ENCODE data around the gene GTF2A1. TPM values are rescaled to one million over a fixed set of nuclear protein-coding genes. Genes with fewer than 3 reads are reported as not detected.

Gene GTF2A1
- total RNA-seq, 1 donor from 2014 or later: 19.7 TPM

DNA sequence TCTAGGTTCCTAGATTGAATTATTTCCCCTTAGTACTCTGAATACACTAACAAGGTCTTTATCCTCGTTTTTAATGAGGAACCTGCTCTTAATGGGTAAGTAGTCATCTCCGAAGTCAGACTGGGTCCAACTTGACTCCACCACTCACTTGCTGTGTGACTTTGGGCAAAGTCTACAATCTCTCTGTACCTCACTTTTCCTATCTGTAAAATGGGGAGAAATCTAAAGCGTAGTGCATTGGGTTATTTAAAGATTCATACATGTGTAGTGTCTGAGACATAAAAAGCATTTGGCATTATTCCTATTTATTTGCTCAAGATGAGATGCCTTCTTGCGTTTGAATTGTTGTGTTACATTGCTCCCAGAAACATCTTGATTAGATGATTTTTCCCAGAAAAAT lies 51.5 kb downstream of the GTF2A1 start:
- H3K27me3 ChIP-seq (ENCODE audit: control insufficient read depth, insufficient read depth, low read length): no peaks in the 10 kb centered on the region
- no peak overlapping the region for H3K4me3 ChIP-seq (ENCODE audit: low read depth, low read length)
- H3K36me3 ChIP-seq (ENCODE audit: control insufficient read depth, insufficient read depth, low read length): no peaks in the 10 kb centered on the region
- DNase-seq (ENCODE audit: low read depth) (no peak), FAIRE-seq (no peak)
- TF ChIP-seq, protein P1, sequence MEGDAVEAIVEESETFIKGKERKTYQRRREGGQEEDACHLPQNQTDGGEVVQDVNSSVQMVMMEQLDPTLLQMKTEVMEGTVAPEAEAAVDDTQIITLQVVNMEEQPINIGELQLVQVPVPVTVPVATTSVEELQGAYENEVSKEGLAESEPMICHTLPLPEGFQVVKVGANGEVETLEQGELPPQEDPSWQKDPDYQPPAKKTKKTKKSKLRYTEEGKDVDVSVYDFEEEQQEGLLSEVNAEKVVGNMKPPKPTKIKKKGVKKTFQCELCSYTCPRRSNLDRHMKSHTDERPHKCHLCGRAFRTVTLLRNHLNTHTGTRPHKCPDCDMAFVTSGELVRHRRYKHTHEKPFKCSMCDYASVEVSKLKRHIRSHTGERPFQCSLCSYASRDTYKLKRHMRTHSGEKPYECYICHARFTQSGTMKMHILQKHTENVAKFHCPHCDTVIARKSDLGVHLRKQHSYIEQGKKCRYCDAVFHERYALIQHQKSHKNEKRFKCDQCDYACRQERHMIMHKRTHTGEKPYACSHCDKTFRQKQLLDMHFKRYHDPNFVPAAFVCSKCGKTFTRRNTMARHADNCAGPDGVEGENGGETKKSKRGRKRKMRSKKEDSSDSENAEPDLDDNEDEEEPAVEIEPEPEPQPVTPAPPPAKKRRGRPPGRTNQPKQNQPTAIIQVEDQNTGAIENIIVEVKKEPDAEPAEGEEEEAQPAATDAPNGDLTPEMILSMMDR (IDR thresholded peaks at IDR 0.05; ENCODE audit: insufficient read depth, low read length, severe bottlenecking): no peak

DNA sequence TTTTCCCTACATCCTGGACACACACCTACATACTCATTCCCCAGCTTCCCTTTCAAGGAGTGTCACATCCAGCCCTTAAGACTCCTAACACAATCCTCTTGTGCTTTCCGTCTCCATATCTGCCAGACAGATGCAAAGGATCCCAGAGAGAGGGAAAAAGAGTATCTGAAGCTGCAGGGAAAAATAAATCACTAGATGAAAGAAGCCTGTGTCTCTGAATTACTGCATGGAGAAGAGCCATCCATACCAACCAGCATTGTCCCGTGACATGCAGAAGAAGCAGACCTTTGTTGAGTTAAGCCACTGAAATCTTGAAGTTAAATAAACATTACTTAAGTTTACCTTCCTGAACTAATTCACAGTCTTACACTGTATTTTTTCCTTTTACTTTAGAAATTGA lies 54.6 kb downstream of the GTF2A1 start:
- no peak overlapping the region for H3K4me3 ChIP-seq (ENCODE audit: low read depth, low read length)
- no peaks in the 10 kb centered on the region for H3K36me3 ChIP-seq (ENCODE audit: control insufficient read depth, insufficient read depth, low read length)
- no peaks in the 10 kb centered on the region for H3K27me3 ChIP-seq (ENCODE audit: control insufficient read depth, insufficient read depth, low read length)
- FAIRE-seq (no peak), DNase-seq (ENCODE audit: low read depth) (no peak)
- TF ChIP-seq, protein P1 (IDR thresholded peaks at IDR 0.05; ENCODE audit: insufficient read depth, low read length, severe bottlenecking): no peak

DNA sequence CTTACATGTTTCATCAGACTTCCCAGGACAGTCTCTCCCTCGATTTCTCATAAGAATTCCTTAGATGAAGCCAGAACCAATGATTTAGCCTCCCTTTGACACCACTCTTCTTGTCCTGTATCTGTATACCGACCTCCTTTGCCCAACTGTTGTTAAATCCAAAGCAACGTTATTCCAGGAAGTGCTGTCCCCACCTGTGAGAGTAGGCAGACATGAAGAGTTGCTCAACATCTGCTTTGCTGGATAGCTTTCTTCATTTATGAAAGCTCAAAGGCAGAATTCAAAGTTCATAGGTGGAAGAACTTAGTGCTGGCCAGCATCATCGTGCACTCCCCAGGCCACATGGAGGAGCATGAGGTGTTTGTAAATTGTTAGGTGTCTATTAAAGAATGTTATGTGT lies 55.6 kb downstream of the GTF2A1 start:
- TF ChIP-seq, protein P1 (IDR thresholded peaks at IDR 0.05; ENCODE audit: insufficient read depth, low read length, severe bottlenecking): no peak
- no peak for DNase-seq (ENCODE audit: low read depth)

DNA sequence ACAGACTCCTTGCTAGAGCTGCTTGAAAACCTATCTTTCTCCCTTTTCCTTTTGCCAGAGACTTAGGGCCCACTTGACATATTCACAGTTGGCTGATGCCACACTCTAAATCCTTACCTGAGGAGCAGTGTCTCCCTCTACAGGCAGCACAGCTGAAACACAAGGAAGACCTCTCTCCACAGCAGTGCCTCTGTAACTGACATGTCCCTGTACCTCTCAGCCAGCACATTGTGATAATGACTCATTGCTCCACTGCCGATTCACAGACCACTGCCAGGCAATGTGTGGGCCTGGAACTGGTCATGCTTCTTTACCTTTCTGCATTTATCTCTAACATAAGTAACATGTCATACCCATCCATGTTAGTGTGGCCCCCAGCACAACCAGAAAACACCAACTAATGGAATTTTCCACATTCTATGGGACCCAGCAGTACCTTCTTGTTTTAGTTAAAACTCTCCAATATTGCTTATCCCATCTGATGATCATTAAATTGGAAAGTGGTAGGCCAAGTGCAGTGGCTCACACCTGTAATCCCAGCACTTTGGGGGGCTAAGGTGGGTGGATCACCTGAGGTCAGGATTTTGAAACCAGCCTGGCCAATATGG lies 56.5 kb downstream of the GTF2A1 start:
- DNase-seq (ENCODE audit: low read depth) (peak; percentile 94), FAIRE-seq (peak; percentile 96)
- Histone ChIP-seq H3K27me3 (ENCODE audit: control insufficient read depth, insufficient read depth, low read length) (no peaks in the 10 kb centered on the region), H3K36me3 (ENCODE audit: control insufficient read depth, insufficient read depth, low read length) (no peaks in the 10 kb centered on the region), H3K4me3 (ENCODE audit: low read depth, low read length) (no peak overlapping the region)
- TF ChIP-seq, protein P1 (IDR thresholded peaks at IDR 0.05; ENCODE audit: insufficient read depth, low read length, severe bottlenecking): peak; percentile 81

More for the DNA sequence above, 55.6 kb downstream of the GTF2A1 start:
- no peak for FAIRE-seq
- H3K4me3 ChIP-seq (ENCODE audit: low read depth, low read length): no peak overlapping the region
- H3K36me3 ChIP-seq (ENCODE audit: control insufficient read depth, insufficient read depth, low read length): no peaks in the 10 kb centered on the region
- no peaks in the 10 kb centered on the region for H3K27me3 ChIP-seq (ENCODE audit: control insufficient read depth, insufficient read depth, low read length)

DNA sequence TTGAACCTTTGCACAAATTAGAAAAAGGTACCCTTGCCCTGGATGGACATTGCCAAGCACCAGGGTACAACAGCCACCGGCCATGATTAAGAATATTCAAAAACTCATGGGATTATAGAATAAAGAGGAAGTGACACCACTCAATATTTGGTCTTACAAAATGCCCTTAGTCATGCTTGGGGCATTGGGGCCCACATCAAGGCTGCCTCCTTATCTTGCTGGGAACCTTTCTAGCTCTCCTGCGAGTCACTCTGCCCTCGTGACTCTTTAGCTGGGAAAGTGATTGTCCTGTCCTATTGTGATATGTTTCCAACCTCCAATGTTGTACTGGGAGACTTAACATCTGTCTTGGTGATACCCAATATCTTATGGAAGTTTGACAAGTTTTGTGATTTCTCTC lies 57.8 kb downstream of the GTF2A1 start:
- TF ChIP-seq, protein P1 (IDR thresholded peaks at IDR 0.05; ENCODE audit: insufficient read depth, low read length, severe bottlenecking): no peak
- no peaks in the 10 kb centered on the region for H3K27me3 ChIP-seq (ENCODE audit: control insufficient read depth, insufficient read depth, low read length)
- FAIRE-seq (no peak), DNase-seq (ENCODE audit: low read depth) (peak; percentile 72)
- H3K36me3 ChIP-seq (ENCODE audit: control insufficient read depth, insufficient read depth, low read length): no peaks in the 10 kb centered on the region
- no peak overlapping the region for H3K4me3 ChIP-seq (ENCODE audit: low read depth, low read length)

DNA sequence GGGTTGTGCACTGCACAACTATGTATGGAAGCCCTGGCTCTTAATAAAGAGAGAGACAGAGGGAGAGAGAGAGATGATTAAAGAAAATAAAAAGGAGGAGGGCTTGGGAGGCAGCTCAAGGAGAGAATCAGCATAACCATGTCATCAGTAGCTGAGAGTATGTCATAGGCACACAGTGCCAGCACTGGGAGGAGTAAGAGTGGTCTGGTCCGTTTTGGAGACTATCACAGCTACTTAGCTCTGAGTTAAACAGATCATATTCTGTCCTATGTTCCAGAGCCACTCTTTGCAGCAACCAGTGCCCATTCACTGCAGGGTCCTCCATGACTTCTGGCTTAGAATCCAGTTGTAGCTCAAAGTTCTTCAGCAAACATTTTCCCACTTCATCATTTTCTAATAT lies 59.0 kb downstream of the GTF2A1 start:
- FAIRE-seq: no peak
- Histone ChIP-seq H3K4me3 (ENCODE audit: low read depth, low read length) (no peak overlapping the region), H3K27me3 (ENCODE audit: control insufficient read depth, insufficient read depth, low read length) (no peaks in the 10 kb centered on the region), H3K36me3 (ENCODE audit: control insufficient read depth, insufficient read depth, low read length) (no peaks in the 10 kb centered on the region)
- DNase-seq (ENCODE audit: low read depth): no peak
- TF ChIP-seq, protein P1 (IDR thresholded peaks at IDR 0.05; ENCODE audit: insufficient read depth, low read length, severe bottlenecking): no peak
